SU-DHL-6 (cell line): Measurements from ENCODE around the gene BET1L.
"Not testable (repeated sequence)": the region's sequence is repeated elsewhere in the genome, so short reads cannot be mapped to it uniquely, and the experiment has no call there.

Experiments used
- H2AFZ ChIP-seq: fragments of 200-600 bp; sonication (generic); 2 replicates; pipeline ENCODE4 v1.6.1; 2014; ENCODE audit warnings: low read depth, mild to moderate bottlenecking, moderate library complexity, mixed read lengths, antibody characterized with exemption, low read length; ENCODE audit not compliant: severe bottlenecking
- H3F3A ChIP-seq: fragments of 200-600 bp; shearing (Covaris generic); 2 replicates; pipeline ENCODE4 v1.6.0; 2016; ENCODE audit warnings: antibody characterized with exemption, mild to moderate bottlenecking; ENCODE audit not compliant: insufficient read depth
- H3K27ac ChIP-seq: fragments of 200-600 bp; sonication (generic); 2 replicates; pipeline ENCODE4 v1.5.1; 2016; ENCODE audit warnings: low read depth, mild to moderate bottlenecking, low read length, moderate library complexity, mixed read lengths
- H3K27me3 ChIP-seq: fragments of 200-600 bp; sonication (generic), shearing (Covaris generic); 2 replicates; pipeline ENCODE4 v1.6.0; 2014; ENCODE audit warnings: mild to moderate bottlenecking, low read length
- H3K36me3 ChIP-seq: fragments of 200-600 bp; sonication (generic); 2 replicates; pipeline ENCODE4 v1.6.1; 2014; ENCODE audit warnings: mild to moderate bottlenecking, low read length, mixed read lengths
- H3K4me2 ChIP-seq: fragments of 300-600, 200-600 bp; shearing (Covaris generic), sonication (generic); 2 replicates; pipeline ENCODE4 v1.6.0; 2014; ENCODE audit warnings: low read length, low read depth, mild to moderate bottlenecking; ENCODE audit not compliant: poor library complexity, severe bottlenecking
- H3K4me3 ChIP-seq: fragments of 200-600 bp; sonication (generic); 2 replicates; pipeline ENCODE4 v1.5.1; 2014; ENCODE audit warnings: antibody characterized with exemption, low read length, mild to moderate bottlenecking, mixed read lengths; ENCODE audit not compliant: insufficient read depth, poor library complexity, severe bottlenecking
- H3K79me2 ChIP-seq: fragments of 200-600 bp; sonication (generic); 2 replicates; pipeline ENCODE4 v1.6.1; 2014; ENCODE audit warnings: mild to moderate bottlenecking, low read length, moderate library complexity; ENCODE audit not compliant: insufficient read depth
- H3K9ac ChIP-seq: fragments of 200-600 bp; sonication (generic); 2 replicates; pipeline ENCODE4 v1.7.0; 2014; ENCODE audit warnings: mild to moderate bottlenecking, low read length
- H3K9me2 ChIP-seq: fragments of 200-600 bp; sonication (generic); replicated peaks from 2 replicates; pipeline ENCODE4 v1.6.1; 2014; ENCODE audit warnings: low read length; ENCODE audit not compliant: insufficient read depth
- H3K9me3 ChIP-seq: fragments of 200-600 bp; sonication (generic); 2 replicates; pipeline ENCODE4 v1.6.1; 2014; ENCODE audit warnings: low read length, mixed read lengths; ENCODE audit not compliant: insufficient read depth
- H4K20me1 ChIP-seq: fragments of 200-600 bp; sonication (generic); 2 replicates; pipeline ENCODE4 v1.6.1; 2014; ENCODE audit warnings: low read depth, mild to moderate bottlenecking, antibody characterized with exemption, low read length, moderate library complexity, mixed read lengths
- EZH2phosphoT487 ChIP-seq: fragments of 200-600 bp; sonication (generic), shearing (Covaris generic); conservative IDR thresholded peaks from 2 replicates; pipeline ENCODE4 v1.6.1; 2018; ENCODE audit warnings: mild to moderate bottlenecking, antibody characterized with exemption, low read length, moderate library complexity, mixed read lengths
- TF ChIP-seq, protein P1 (sequence below): fragments of 200-600 bp; sonication (generic); IDR thresholded peaks from one replicate; pipeline ENCODE4 v1.5.1; 2017; ENCODE audit warnings: antibody characterized with exemption, mild to moderate bottlenecking, low read length, moderate library complexity; ENCODE audit not compliant: insufficient read depth, poor library complexity, severe bottlenecking

Gene BET1L

DNA sequence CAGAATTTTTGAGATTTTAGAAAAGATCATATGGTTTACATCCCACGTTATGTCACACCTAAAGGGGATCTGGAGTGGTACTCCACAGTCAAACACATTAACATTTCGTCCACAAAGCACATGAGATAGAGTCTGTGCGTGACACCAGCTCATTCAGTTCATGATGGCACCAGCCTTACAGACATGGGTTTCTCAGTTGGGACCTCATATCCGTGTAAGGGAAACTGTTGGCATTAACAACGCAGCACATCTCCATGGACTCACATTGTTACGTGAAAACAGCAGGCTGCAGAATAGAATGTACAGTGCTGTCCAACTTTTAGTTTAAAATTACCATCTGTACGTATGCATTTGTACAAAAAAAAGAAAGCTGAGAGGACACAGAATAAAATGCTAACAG, 14.3 kb upstream of the BET1L start:
- no peak overlapping the region for H2AFZ ChIP-seq
- no peaks in the 10 kb centered on the region for H3K36me3 ChIP-seq
- no peaks in the 10 kb centered on the region for H3K9me2 ChIP-seq
- no peaks in the 10 kb centered on the region for H3K9me3 ChIP-seq
- H4K20me1 ChIP-seq, result no peaks in the 10 kb centered on the region
- H3F3A ChIP-seq, result peaks cover 5% of the 10 kb centered on the region; the same call in 1 of the 2 replicates
- no peak overlapping the region for H3K4me3 ChIP-seq
- no peaks in the 10 kb centered on the region for H3K79me2 ChIP-seq
- no peak overlapping the region for H3K27ac ChIP-seq
- H3K9ac ChIP-seq, result no peak overlapping the region
- no peaks in the 10 kb centered on the region for H3K27me3 ChIP-seq
- TF ChIP-seq, protein P1, sequence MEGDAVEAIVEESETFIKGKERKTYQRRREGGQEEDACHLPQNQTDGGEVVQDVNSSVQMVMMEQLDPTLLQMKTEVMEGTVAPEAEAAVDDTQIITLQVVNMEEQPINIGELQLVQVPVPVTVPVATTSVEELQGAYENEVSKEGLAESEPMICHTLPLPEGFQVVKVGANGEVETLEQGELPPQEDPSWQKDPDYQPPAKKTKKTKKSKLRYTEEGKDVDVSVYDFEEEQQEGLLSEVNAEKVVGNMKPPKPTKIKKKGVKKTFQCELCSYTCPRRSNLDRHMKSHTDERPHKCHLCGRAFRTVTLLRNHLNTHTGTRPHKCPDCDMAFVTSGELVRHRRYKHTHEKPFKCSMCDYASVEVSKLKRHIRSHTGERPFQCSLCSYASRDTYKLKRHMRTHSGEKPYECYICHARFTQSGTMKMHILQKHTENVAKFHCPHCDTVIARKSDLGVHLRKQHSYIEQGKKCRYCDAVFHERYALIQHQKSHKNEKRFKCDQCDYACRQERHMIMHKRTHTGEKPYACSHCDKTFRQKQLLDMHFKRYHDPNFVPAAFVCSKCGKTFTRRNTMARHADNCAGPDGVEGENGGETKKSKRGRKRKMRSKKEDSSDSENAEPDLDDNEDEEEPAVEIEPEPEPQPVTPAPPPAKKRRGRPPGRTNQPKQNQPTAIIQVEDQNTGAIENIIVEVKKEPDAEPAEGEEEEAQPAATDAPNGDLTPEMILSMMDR, result no peak
- TF ChIP-seq EZH2phosphoT487, result no peak
- H3K4me2 ChIP-seq, result no peak overlapping the region

DNA sequence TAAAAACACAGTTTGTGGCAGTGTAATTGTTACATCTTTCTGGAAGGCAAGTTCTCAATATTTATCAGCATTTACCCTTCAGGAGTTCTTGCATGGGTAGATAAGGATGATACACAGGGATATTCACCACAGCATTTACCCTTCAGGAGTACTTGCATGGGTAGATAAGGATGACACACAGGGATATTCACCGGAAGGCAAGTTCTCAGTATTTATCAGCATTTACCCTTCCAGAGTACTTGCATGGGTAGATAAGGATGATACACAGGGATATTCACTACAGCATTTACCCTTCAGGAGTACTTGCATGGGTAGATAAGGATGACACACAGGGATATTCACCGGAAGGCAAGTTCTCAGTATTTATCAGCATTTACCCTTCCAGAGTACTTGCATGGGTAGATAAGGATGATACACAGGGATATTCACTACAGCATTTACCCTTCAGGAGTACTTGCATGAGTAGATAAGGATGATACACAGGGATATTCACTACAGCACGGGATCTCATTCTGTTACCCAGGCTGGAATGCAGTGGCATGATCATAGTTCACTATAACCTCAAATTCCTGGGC, 13.5 kb upstream of the BET1L start:
- H2AFZ ChIP-seq, H3K4me2 ChIP-seq, H3K36me3 ChIP-seq, H3K4me3 ChIP-seq, H3F3A ChIP-seq, H4K20me1 ChIP-seq, H3K9me2 ChIP-seq, H3K9ac ChIP-seq, H3K79me2 ChIP-seq, H3K27ac ChIP-seq, H3K9me3 ChIP-seq, H3K27me3 ChIP-seq: not testable (repeated sequence)

DNA sequence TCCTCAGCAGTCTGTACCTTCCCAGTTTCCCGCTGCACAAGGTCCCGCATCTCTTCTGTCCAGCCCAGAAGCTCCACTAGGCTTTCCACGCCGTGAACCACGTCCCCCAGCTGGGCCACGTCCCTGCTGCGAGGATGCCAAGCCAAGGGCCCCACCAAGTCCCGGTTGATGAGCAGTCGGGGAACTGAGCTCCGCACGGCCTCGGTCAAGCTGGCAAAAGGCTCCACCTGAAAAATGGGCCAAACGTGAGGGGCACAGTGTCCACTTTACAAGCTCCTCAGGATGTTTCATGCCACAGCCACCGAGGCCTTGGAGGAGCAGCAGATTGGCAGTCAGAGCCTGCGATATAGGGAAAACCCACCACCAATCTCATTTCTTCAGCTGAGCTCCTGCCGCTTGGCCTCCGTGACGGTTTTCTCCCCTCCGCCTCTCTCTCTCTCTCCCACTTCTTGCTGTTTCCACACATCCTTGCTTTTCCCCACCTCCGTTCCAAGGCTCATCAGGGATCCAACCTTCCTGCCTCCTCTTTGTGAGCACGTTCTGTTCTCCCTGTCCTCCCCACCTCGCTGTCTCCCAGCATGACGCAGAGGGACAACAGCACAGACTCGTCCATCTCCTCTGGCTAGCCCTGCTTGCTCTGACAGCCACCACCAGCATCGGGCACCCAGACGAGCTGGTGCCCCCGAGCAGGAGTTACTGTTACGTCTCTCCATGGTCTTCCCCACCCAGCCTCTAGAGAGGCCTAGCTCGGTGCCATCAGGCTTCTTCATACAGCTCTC, 11.8 kb upstream of the BET1L start:
- H3K9me2 ChIP-seq, result no peaks in the 10 kb centered on the region
- no peaks in the 10 kb centered on the region for H3K27me3 ChIP-seq
- peaks cover 10% of the 10 kb centered on the region; the same call in 1 of the 2 replicates for H3F3A ChIP-seq
- H2AFZ ChIP-seq, result no peak overlapping the region
- no peaks in the 10 kb centered on the region for H3K79me2 ChIP-seq
- TF ChIP-seq, protein P1, result no peak
- no peak for TF ChIP-seq EZH2phosphoT487
- H3K9ac ChIP-seq, result no peak overlapping the region
- no peaks in the 10 kb centered on the region for H3K36me3 ChIP-seq
- H3K27ac ChIP-seq, result no peak overlapping the region
- H3K4me3 ChIP-seq, result no peak overlapping the region
- no peak overlapping the region for H3K4me2 ChIP-seq
- H4K20me1 ChIP-seq, result no peaks in the 10 kb centered on the region
- H3K9me3 ChIP-seq, result no peaks in the 10 kb centered on the region

DNA sequence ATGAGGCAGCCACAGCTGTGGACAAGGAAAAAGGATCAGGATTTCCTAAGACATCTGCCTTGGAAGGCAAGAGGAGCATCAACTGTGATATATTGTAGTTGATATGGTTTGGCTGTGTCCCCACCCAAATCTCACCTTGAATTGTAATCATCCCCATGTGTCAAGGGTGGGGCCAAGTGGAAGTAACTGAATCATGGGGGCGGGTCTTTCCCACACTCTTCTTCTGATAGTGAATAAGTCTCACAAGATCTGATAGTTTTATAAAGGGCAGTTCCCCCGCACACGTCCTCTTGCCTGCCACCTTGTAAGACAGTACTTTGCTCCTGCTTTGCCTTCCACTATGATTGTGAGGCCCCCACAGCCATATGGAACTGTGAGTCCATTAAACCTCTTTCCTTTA, 10.5 kb upstream of the BET1L start:
- Histone ChIP-seq H4K20me1 (no peaks in the 10 kb centered on the region), H3K79me2 (no peaks in the 10 kb centered on the region), H3K36me3 (no peaks in the 10 kb centered on the region), H3K4me2 (no peak overlapping the region), H3K27ac (no peak overlapping the region), H3K4me3 (no peak overlapping the region), H3F3A (peaks cover 10% of the 10 kb centered on the region; the same call in 1 of the 2 replicates), H3K9me3 (no peaks in the 10 kb centered on the region), H2AFZ (no peak overlapping the region), H3K9ac (no peak overlapping the region), H3K9me2 (no peaks in the 10 kb centered on the region), H3K27me3 (no peaks in the 10 kb centered on the region)
- TF ChIP-seq EZH2phosphoT487, result no peak
- TF ChIP-seq, protein P1, result no peak
